Measurements from ENCODE around the gene TBC1D2B. TPM values are rescaled to one million over a fixed set of nuclear protein-coding genes. Genes with fewer than 3 reads are reported as not detected.
"Not testable (repeated sequence)": the region's sequence is repeated elsewhere in the genome, so short reads cannot be mapped to it uniquely, and the experiment has no call there.

Gene TBC1D2B
- total and polyA plus RNA-seq, 2 donors from 2014 or later = 8.5 to 41.6 TPM

GRCh38 chr15:77982127-77982490 is 95.4 kb downstream of the TBC1D2B start:
- intact Hi-C loops (cut with DNase I) = no loop called here
- DNase-seq (peak in 2 of 5 donors; percentile 2 to 39), FAIRE-seq (no peak)
- no peak overlapping the region for H3K9ac ChIP-seq (ENCODE audit: low read length in 3 of 3)
- H3K4me3 ChIP-seq (ENCODE audit: low read length in 3 of 3) = no peak overlapping the region
- H3K4me1 ChIP-seq (ENCODE audit: control insufficient read depth in 2 of 3, insufficient read depth in 2 of 3, low read depth in 1 of 3, low read length in 3 of 3) = no peaks in the 10 kb centered on the region
- no peak for TF ChIP-seq CTCF (IDR thresholded peaks at IDR 0.05; ENCODE audit: borderline replicate concordance, extremely low read depth, insufficient read depth)
- no peaks in the 10 kb centered on the region for H3K9me3 ChIP-seq (ENCODE audit: control insufficient read depth in 2 of 3, insufficient read depth in 1 of 3, low read length in 3 of 3)
- H3K27ac ChIP-seq (ENCODE audit: low read depth in 2 of 2, low read length in 2 of 2) = no peak overlapping the region
- H3K27me3 ChIP-seq (ENCODE audit: control insufficient read depth, insufficient read depth, low read length) = no peaks in the 10 kb centered on the region
- no peaks in the 10 kb centered on the region for H3K36me3 ChIP-seq (ENCODE audit: control insufficient read depth in 2 of 3, insufficient read depth in 3 of 3, low read length in 3 of 3)

- FAIRE-seq = no peak
- H3K9ac ChIP-seq (ENCODE audit: low read length in 3 of 3) = no peak overlapping the region
- H3K9me3 ChIP-seq (ENCODE audit: control insufficient read depth in 2 of 3, insufficient read depth in 1 of 3, low read length in 3 of 3) = no peaks in the 10 kb centered on the region
- no peaks in the 10 kb centered on the region for H3K4me1 ChIP-seq (ENCODE audit: control insufficient read depth in 2 of 3, insufficient read depth in 2 of 3, low read depth in 1 of 3, low read length in 3 of 3)
- no peak overlapping the region for H3K4me3 ChIP-seq (ENCODE audit: low read length in 3 of 3)
- no peak overlapping the region for H3K27ac ChIP-seq (ENCODE audit: low read depth in 2 of 2, low read length in 2 of 2)
- no peaks in the 10 kb centered on the region for H3K36me3 ChIP-seq (ENCODE audit: control insufficient read depth in 2 of 3, insufficient read depth in 3 of 3, low read length in 3 of 3)
- no peaks in the 10 kb centered on the region for H3K27me3 ChIP-seq (ENCODE audit: control insufficient read depth, insufficient read depth, low read length)
- TF ChIP-seq CTCF (IDR thresholded peaks at IDR 0.05; ENCODE audit: borderline replicate concordance, extremely low read depth, insufficient read depth) = no peak
- intact Hi-C loops (cut with DNase I) = no loop called here
- peak in 1 of 5 donors; percentile 68 for DNase-seq
Measured at GRCh38 chr15:77981281-77982126, 96.0 kb downstream of the TBC1D2B start.

- H3K9me3 ChIP-seq (ENCODE audit: control insufficient read depth in 2 of 3, insufficient read depth in 1 of 3, low read length in 3 of 3); intact Hi-C loops (cut with DNase I); H3K27me3 ChIP-seq (ENCODE audit: control insufficient read depth, insufficient read depth, low read length); H3K27ac ChIP-seq (ENCODE audit: low read depth in 2 of 2, low read length in 2 of 2); H3K4me3 ChIP-seq (ENCODE audit: low read length in 3 of 3); H3K36me3 ChIP-seq (ENCODE audit: control insufficient read depth in 2 of 3, insufficient read depth in 3 of 3, low read length in 3 of 3); DNase-seq; H3K4me1 ChIP-seq (ENCODE audit: control insufficient read depth in 2 of 3, insufficient read depth in 2 of 3, low read depth in 1 of 3, low read length in 3 of 3); FAIRE-seq; H3K9ac ChIP-seq (ENCODE audit: low read length in 3 of 3): not testable (repeated sequence)
Measured at GRCh38 chr15:77980674-77981073, 96.8 kb downstream of the TBC1D2B start.

GRCh38 chr15:77980098-77980497 is 97.4 kb downstream of the TBC1D2B start:
- TF ChIP-seq CTCF (IDR thresholded peaks at IDR 0.05; ENCODE audit: borderline replicate concordance, extremely low read depth, insufficient read depth) = no peak
- FAIRE-seq = no peak
- H3K9ac ChIP-seq (ENCODE audit: low read length in 3 of 3) = no peak overlapping the region
- H3K36me3 ChIP-seq (ENCODE audit: control insufficient read depth in 2 of 3, insufficient read depth in 3 of 3, low read length in 3 of 3) = no peaks in the 10 kb centered on the region
- intact Hi-C loops (cut with DNase I) = no loop called here
- H3K9me3 ChIP-seq (ENCODE audit: control insufficient read depth in 2 of 3, insufficient read depth in 1 of 3, low read length in 3 of 3) = no peaks in the 10 kb centered on the region
- DNase-seq = peak in 1 of 5 donors; percentile 55
- no peak overlapping the region for H3K27ac ChIP-seq (ENCODE audit: low read depth in 2 of 2, low read length in 2 of 2)
- H3K27me3 ChIP-seq (ENCODE audit: control insufficient read depth, insufficient read depth, low read length) = no peaks in the 10 kb centered on the region
- no peak overlapping the region for H3K4me3 ChIP-seq (ENCODE audit: low read length in 3 of 3)
- no peaks in the 10 kb centered on the region for H3K4me1 ChIP-seq (ENCODE audit: control insufficient read depth in 2 of 3, insufficient read depth in 2 of 3, low read depth in 1 of 3, low read length in 3 of 3)

- H3K4me3 ChIP-seq (ENCODE audit: low read length in 3 of 3); FAIRE-seq; H3K36me3 ChIP-seq (ENCODE audit: control insufficient read depth in 2 of 3, insufficient read depth in 3 of 3, low read length in 3 of 3); H3K4me1 ChIP-seq (ENCODE audit: control insufficient read depth in 2 of 3, insufficient read depth in 2 of 3, low read depth in 1 of 3, low read length in 3 of 3); H3K27ac ChIP-seq (ENCODE audit: low read depth in 2 of 2, low read length in 2 of 2); H3K9ac ChIP-seq (ENCODE audit: low read length in 3 of 3); H3K9me3 ChIP-seq (ENCODE audit: control insufficient read depth in 2 of 3, insufficient read depth in 1 of 3, low read length in 3 of 3); H3K27me3 ChIP-seq (ENCODE audit: control insufficient read depth, insufficient read depth, low read length); intact Hi-C loops (cut with DNase I): not testable (repeated sequence)
- DNase-seq = peak in 1 of 5 donors; percentile 67
Measured at GRCh38 chr15:77979157-77979556, 98.4 kb downstream of the TBC1D2B start.

- H3K9ac ChIP-seq (ENCODE audit: low read length in 3 of 3); intact Hi-C loops (cut with DNase I); H3K4me3 ChIP-seq (ENCODE audit: low read length in 3 of 3); H3K4me1 ChIP-seq (ENCODE audit: control insufficient read depth in 2 of 3, insufficient read depth in 2 of 3, low read depth in 1 of 3, low read length in 3 of 3); H3K9me3 ChIP-seq (ENCODE audit: control insufficient read depth in 2 of 3, insufficient read depth in 1 of 3, low read length in 3 of 3); DNase-seq; H3K27me3 ChIP-seq (ENCODE audit: control insufficient read depth, insufficient read depth, low read length); H3K27ac ChIP-seq (ENCODE audit: low read depth in 2 of 2, low read length in 2 of 2); H3K36me3 ChIP-seq (ENCODE audit: control insufficient read depth in 2 of 3, insufficient read depth in 3 of 3, low read length in 3 of 3); FAIRE-seq: not testable (repeated sequence)
Measured at GRCh38 chr15:77978759-77979145, 98.8 kb downstream of the TBC1D2B start.
